Superior temporal gyrus (tissue), 1 donor: ENCODE results near the gene SYNPR.

Experiments
- DNase-seq: peaks from one replicate; pipeline ENCODE4 v3.0.0-alpha.2; 2016; ENCODE audit errors: extremely low spot score

The SYNPR gene

DNA sequence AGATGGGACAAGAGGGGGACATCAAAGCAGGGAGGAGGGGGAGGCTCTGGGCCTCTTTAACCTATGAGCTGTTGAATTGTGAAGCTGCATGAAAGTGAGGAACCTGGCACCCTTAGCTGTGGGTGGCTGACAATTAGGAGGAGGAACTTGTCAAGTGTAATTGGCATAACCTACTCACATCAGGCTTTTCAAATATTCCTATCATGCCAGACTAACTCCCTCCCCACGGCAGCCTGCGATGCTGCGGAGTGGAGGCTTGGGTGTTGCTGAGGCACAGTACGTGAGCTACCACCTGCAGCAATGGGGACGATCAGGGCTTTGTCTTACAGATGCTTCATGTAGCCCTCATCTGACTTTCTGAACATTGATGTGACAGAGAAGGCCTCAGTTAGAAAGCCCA, 193.7 kb downstream of the SYNPR start:
- DNase-seq = no peak

DNA sequence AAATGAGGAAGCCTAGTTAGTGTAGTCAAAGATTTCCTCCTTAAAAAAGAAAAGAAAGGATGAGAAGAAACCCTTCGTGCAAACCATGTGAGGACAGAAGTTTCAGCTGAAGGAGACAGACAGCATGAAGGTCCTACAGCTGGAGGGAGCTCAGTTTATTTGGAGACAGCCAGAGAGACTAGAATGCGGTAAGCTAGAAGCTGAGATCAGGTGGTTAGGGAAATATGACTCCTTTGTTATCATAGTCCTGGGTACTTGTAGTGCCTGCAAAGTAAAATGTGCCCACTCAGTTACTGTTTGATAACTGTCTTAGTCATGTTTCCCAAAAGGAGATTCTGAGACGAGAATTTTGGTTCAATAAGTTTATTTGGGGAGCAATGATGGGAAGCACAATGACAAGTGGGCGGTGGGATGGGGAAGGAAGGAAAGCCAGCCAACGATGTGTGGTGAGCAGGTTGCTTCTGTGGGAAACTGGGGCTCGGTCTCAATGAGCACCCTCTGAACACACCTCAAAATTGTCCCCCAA, 195.6 kb downstream of the SYNPR start:
- DNase-seq = peak; percentile 34

DNA sequence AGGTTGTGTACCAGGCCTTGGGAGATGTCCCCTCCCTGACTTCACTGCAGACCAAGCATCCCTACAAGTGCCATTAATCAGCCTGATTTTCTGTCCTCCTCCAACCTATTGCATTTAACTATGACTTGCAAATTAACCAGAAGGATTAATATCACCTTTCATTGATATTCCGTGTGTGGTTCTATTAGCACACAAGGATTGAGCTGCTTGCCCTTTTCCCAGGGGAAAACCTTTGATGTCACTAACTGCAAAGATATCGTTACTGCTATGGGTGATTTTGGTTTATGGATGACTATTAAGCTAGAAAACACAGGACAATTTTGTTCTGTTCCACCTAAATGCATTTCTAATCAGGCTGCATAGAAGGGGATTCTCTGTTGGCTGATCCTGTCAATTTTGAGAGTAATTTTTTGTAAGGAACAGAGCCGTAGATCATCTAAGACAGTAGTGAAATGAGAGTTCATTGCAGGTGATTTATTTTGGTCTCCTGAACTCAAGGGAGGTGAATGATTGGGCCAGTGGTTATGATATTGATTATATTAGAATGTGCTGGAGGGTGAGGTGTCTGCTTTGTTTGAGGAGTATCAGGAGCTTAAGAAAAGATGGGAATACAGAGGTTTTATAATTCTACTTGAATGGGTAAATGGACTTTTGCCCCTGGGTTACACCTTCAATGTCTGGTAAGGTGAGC, 196.9 kb downstream of the SYNPR start:
- no peak for DNase-seq

DNA sequence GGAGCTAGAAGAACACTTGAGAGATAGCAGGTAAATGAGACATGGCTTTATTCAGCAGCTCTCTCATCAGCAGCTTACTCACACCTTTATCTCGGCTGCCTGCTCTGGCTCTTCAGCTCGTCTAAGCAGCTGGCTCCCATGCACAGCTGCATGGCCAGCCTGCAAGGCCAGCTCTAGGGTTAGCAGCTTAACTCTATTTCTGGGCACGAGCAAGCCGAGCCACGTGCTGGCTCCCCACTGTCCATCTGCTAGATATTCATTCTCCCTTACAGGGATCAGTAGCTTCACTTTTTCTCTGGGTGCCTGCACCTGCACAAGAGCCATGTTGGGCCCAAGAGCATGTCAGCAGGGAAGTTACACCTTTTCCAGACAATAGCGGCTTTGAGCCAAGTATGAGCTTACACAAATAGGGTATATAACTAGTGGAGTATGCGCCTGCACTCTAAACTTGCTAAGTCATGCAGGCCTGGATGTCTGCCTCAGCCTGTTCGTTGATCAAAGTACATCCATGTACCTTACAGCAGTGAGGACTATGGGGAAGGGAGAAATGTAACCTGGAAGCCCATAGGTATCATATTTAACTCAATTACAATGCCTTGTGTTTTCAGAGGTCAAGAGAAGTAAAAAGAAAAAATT, 199.5 kb downstream of the SYNPR start:
- DNase-seq = no peak

DNA sequence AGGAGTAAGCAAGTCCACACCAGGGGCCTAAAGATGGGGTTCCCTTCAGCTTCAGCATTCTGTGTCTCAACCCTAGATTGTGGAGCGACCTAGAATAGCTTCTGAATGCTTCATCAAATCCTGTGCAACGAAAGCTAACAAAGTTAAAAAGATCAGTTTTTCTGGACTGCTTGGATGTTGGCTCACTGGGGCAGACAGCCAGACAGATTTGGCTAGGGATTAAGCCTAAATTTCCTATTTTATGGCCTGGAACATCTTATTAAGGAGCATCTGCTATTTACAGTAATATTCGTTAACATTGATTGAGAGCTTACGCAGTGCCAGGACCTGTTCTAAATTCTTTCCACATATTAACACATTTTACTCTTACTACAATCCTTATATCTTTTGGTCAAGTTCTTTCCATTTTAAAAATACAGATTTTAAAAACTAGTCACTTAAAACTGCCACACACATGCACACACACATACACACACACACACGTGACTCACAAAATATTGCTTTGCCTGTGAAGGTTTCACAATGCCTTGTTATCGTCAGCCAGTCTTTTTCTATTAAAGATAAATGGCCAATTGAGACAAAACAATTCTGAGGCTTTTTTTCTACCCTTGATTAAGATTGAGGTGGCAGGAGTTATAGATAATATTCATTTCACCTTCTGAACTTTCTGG, 201.0 kb downstream of the SYNPR start:
- DNase-seq = no peak

DNA sequence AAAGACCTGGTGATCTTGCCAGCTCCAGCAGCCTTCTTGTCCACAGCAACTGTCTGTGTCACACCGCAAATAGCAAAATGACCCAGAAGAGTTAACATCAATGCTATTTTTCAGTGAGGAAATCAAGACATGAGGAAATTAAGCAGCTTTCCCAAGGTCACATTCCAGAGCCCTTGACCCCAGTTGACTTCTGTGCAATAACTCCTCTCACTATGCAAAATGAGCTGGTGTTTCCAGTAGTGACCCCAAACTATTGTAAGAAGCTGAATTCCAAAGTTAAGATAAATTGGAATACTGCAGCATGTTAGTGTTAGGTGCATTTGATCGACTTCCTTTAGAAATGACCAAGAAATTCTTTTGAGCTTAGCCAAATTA, 201.5 kb downstream of the SYNPR start:
- no peak for DNase-seq

DNA sequence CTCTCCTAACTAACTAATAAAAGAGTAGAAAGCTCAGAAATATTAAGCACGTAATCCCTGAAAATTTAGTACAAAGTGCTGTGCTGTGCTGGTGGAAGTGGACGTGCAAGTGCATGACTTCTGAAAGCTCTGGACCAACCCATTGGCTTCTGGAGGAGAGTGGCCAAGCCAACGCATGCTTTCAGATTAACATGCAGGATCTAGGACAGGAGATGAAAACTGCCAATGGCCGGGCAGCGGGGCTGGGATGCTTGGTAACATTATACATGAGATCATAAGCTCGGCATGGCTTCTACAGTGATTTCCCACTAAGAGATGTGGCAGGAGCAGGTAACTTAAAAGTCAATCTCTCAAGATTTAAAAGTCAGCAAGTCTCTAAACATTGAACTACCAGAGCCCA, 203.5 kb downstream of the SYNPR start:
- no peak for DNase-seq

DNA sequence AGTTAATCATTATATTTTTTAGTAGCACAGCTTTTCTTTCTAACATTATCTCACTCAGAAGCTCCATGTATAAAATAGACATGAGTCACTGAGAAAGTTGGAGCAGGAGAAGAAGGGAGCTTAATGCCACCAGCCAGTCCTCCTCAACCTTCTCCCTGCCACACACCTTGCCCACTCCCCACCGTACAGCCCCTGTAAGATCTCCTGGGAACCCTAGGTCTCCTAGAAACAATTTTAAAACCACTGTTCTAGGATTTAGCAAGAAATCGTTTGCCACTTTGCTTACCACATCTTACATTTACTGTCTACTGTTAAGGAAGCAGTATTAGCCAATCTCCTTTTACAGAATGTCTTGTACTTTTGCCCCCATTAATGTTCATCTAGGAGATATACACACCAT, 204.2 kb downstream of the SYNPR start:
- DNase-seq = no peak

DNA sequence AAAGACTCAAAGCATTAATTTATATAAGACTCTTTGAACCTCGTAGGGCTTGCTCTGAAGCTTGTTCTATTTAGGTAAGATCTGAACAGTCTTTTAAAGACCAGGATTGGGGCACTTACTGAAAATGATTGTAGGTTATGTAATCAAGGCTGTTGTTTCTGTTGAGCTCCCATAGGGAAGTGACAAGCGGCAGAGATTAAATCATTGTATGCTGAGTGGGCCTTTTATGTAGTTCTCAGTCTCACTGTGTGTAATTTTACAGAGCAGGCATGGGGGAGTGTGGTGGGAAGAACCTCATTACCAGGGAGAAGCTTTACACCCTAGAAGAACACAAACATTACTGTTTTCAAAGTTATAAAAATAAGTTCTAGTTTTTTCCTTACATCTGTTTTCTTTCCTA, 214.4 kb downstream of the SYNPR start:
- peak; percentile 61 for DNase-seq

DNA sequence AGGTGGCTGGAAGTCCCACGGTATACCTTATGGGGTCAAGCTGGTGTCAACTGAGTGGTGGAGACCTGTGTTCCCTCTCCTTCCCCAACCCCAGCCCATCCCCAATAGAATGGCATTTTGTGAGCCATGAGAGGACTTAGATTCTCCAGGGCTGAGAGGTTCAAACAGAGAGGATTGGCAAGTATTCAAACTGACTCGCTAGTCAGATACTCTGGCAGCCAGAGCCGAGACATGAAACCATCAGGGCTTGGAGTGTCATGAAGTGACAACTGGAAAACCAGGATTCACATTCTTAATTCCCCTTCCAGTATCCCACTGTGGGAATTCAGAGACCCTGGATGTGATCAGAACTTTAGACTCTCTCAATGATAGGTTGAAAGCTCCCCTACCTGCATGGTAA, 215.0 kb downstream of the SYNPR start:
- no peak for DNase-seq

DNA sequence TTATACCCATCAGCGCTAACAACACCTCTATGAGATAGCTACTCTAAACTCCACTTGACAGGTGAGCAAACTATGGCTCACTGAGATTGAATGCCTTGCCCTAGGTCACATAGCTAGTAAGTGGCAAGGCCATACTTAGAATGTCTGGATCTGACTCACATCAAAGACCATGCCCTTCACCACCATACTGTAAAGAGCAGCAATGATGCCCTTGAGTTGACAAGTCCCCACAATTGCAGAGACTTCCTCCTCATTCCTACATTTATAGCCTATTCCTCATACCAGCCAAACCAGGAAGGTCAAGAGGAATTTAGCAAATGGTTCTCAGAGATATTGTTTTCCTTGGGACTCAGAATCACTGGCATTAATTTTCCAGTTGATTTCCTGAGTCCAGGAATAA, 216.5 kb downstream of the SYNPR start:
- DNase-seq = no peak

DNA sequence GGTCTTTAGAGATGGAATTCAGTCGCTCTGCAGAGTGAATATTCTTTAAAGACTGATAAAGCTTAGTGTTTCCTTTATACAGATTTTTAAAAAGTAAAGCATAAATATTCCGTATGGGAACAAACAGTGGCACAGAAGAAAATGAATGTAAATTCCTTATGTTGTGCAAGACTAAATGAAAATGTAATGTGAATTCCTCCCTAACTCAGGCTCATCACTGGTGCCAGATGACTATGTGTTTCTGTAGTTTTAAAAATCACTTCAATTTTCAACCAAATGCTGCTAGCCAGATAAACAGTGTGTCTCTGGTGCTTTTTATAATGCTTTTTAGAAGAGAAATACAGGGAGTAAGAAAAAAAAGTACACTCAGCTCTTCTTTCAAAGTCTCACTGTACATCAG, 219.5 kb downstream of the SYNPR start:
- peak; percentile 32 for DNase-seq

DNA sequence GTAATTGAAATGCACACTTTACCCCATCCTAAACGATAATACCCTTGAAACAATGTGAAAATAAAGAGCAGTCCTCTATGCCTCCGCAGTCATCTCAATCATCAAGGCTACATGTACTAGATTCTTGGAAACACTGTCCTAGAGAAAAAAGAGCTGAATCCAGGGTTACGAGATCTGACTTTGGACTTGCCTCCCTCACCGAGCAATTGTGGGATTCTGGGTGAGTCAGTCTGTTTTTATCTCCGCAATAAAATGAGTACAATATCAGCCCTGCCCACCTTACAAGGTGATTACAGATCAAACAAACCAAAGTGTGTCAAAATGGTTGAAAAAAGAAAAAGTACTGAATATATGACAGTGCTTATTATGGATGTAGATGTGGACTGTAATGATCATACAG, 222.1 kb downstream of the SYNPR start:
- DNase-seq = no peak

DNA sequence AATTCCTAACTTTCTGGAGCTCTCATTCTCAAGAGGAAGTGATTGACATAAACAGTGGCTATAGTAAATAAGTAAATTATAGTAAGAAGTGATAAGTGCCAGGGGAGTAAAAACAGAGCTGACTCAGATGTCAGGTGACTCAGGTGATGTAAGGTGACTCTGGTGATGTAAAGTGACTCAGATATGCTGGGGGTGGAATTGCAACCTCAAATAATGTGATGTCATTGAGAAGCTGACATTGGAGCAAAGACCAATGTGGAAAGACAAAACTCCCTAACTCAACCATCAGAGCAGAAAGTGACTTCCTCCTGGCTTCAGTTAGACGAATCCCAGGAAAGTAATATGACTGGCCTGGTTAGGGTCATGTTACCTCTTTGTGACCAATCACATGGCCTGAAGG, 230.2 kb downstream of the SYNPR start:
- no peak for DNase-seq

DNA sequence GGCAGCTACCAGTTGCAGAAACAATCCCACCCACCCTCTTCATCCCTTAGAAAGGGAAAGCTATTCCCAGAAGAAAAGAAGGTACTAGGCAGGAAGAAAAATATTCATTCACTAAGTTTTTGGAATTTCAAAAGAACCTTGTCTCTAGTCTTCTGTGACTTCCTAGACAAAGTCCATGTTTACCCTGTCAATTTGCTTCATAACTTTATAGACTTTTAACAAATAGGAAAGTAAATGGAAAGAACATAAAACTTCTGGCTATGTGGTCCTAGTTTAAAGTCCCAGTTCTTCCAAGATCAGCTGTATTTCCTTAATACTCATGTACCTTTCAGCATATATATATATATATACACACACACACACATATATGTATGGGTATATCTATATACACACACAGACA, 230.7 kb downstream of the SYNPR start:
- no peak for DNase-seq

DNA sequence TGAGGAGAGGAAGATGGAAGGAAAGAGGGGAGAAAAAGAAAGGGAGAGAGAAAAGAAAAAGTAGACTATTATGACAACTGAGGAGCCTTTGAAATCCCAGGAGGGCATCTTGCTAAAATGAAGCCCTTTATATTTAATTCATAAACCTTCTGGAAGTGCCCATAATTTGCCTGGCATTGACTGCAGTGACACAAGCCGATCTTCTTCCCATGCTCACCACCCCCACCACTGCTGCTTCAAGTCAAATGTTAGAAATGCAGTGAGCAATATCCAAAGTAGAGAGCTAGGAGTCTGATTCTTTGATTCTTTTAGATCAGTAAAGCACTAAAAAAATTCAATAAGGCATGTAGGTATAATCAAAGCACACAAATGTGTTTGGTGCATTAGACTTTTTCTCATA, 235.7 kb downstream of the SYNPR start:
- DNase-seq = no peak

DNA sequence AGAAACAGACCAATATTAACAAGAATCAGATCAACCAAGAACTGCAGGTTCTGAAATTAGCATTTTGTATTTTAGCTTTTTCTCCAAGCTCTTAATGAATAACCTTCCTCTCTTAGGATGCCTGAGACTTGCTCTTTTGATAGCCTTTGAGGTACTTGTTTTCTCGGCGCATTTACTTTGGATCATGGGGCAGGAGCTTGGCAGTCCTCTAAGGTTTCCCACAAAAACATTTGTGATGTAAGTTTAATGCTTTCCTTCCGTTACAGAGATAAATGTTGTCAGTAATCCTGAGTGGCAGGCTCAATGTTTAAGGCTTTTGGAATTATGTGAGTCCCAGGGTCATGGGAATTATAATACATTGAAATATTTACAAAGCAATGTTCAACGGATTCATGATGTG, 236.6 kb downstream of the SYNPR start:
- no peak for DNase-seq

DNA sequence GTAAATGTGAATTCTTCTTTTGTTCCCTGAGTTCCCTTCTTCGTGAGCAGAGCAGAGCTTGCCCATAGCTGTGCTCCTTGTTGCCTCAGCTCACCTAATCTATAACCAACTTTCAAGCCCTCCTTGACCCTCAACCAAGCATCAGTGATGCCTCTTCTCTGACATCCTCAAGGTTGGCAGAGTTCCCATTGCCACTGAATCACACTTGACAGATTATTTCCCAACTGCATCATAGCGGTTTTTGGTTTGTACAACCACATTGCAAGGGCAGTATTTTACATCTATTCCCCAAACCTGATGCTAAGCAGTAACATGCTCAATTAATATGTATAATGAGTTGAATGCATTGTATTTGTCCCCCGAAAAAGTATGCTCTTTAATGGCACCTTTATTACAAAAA, 241.3 kb downstream of the SYNPR start:
- no peak for DNase-seq

DNA sequence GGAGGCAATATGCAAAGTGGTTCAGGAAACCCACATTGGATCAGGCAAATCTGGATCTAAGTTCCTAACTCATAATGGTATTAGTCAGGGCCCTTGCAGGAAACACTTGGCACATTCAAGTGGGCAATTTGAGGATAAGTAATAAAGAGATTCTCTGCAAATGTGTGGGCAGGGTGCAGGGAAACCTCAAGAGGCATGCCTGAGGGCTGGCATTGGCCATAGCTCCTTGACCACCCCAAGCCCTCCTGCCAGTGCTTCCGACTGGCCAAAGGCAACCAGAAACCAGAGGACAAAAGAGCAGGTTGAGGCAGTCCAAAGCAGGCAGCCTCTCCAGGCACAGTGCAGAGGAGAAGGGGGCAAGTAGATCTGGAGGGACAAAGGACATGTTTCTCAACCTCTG, 243.5 kb downstream of the SYNPR start:
- DNase-seq = no peak

DNA sequence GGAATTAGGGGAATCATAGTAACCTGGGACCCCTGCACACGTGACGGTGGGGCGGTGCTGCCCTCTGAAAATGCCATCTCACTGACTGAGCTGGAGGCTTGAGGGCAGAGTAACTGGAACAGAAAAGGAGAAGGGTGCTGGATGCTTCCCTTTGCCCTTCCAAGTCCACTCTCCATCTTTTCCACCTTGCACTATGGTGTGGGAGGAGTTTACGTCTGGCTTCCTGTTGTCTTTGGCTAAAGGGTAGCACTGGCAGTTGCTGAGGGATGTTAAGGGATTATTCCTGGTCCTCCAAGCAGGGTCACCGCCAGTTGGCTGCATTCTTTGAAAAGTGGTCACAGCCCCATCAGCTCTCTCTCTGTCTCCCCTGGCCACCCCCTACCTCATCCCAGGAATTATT, 245.0 kb downstream of the SYNPR start:
- no peak for DNase-seq

DNA sequence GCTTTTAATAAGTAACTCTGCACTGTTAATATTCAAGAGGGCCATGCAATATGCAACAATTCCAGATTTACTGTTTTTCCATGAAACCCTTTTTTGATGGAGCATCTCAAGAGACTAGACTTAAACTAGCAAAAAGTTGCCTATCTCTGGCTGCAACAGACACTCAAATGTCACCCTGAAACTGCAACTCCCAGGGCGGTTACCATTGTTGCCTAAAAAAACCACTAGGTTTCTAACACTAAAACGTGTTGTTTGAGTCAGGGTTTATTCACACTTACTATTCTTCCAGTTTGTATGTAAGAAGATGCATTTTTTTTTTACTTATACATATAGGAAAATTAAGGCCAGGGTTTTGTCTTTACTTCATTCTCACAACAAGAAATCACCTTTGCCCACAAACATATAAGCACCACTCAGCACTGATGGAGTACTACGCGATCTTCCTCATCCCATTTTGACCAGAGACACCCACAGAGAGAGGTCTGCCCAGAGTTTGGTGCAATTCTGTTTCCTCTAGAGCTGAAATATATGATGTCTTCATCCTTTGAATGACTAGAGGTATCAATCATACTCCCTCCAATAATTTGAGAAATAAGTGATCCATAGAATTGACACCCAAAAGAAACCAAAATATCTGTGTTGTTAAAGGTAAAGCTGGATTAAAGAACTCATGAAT, 250.4 kb downstream of the SYNPR start:
- no peak for DNase-seq

DNA sequence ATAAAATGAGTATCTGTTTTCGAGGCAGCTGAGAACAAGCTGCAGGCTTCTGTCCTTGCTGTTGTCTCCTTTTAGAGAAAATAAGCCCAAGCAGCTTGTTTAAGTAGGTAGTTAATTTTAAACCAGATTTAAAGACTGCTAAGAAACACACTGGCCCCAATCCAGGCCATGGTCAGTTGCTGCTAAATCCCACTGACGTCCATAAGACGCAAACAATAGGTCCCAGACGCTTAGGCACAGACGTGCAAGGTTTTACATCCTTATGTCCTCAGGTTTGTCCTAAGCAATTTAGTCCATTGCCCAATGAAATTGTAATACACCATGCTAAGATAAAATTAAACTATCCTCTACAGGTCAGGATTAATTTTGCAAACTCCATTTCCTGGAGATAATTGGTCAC, 254.4 kb downstream of the SYNPR start:
- DNase-seq = peak; percentile 18

DNA sequence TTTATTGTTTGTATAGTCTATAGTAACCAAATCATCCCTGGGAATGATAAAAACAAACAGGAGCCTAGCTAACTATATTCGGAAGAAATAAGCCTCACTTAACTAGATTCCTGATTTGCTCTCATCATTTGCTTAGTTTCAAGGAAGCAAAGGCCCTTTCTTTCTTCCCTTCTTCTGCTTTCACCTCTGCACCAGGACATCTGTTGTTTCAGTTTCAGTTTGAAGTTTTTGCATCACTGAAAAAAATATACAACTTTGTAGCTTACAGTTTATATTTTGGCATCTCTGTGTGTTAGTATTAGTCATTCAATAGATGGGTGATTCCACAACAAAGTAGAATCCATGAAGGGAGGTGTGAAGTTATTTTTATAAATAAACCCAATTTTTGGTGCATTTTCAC, 260.8 kb downstream of the SYNPR start:
- DNase-seq = no peak
